Keratinocyte (primary cell): Measurements from ENCODE around the gene TBC1D16.

Experiments used
- EZH2 ChIP-seq: IDR thresholded peaks from one replicate; pipeline ENCODE4 v1.6.1; 2012; ENCODE audit warnings: inconsistent platforms, mild to moderate bottlenecking, low read length, moderate library complexity
- TF ChIP-seq, protein P1 (sequence below), 3 experiments: IDR thresholded peaks in 1 of 3; conservative IDR thresholded peaks in 1 of 3; optimal IDR thresholded peaks in 1 of 3; 2 replicates in 2 of 3; 3 replicates in 1 of 3; pipeline versions ENCODE3 to v1.5.1; 2011; ENCODE audit warnings: low read length in 3 of 3, mild to moderate bottlenecking in 3 of 3, moderate library complexity in 2 of 3, control low read depth in 1 of 3, inconsistent platforms in 1 of 3; ENCODE audit not compliant: insufficient read depth in 2 of 3; ENCODE audit errors: extremely low read depth in 1 of 3

DNA sequence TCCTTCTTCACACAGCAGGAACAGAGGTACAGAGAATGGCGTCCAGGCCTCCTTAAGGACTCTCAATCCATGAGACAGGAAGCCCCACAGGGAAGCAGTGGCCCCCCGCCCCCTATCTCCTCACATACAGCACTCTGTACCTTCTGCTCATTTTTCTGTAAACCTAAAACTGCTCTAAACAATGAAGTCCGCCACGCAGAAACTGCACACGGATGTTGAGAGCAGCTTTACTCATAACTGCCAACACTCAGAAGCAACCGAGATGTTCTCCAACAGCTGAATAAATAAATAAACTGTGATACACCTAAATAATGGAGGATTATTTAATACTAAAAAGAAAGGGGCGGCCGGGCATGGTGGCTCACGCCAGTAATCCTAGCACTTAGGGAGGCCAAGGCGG, 9.9 kb downstream of the TBC1D16 start:
- TF ChIP-seq, protein P1, sequence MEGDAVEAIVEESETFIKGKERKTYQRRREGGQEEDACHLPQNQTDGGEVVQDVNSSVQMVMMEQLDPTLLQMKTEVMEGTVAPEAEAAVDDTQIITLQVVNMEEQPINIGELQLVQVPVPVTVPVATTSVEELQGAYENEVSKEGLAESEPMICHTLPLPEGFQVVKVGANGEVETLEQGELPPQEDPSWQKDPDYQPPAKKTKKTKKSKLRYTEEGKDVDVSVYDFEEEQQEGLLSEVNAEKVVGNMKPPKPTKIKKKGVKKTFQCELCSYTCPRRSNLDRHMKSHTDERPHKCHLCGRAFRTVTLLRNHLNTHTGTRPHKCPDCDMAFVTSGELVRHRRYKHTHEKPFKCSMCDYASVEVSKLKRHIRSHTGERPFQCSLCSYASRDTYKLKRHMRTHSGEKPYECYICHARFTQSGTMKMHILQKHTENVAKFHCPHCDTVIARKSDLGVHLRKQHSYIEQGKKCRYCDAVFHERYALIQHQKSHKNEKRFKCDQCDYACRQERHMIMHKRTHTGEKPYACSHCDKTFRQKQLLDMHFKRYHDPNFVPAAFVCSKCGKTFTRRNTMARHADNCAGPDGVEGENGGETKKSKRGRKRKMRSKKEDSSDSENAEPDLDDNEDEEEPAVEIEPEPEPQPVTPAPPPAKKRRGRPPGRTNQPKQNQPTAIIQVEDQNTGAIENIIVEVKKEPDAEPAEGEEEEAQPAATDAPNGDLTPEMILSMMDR (optimal IDR thresholded peaks at IDR 0.05 in 1 of 3, IDR thresholded peaks at IDR 0.05 in 1 of 3, conservative IDR thresholded peaks at IDR 0.05 in 1 of 3; ENCODE audit: extremely low read depth in 1 of 3, insufficient read depth in 2 of 3, low read length in 3 of 3) = no peak
- no peak for TF ChIP-seq EZH2
